Occipital lobe (tissue), 2 donors: ENCODE data around the gene LENEP. TPM values are rescaled to one million over a fixed set of nuclear protein-coding genes. Genes with fewer than 3 reads are reported as not detected.

Experiments used
- DNase-seq: peaks from one replicate; lab custom pipeline; 2025; lab: John Stamatoyannopoulos, UW
- total RNA-seq: library from RNA; depleted of rRNA; stranded (reverse); fragments of >200 nt; gene quantifications from one replicate; pipeline ENCODE4 v1.2.3, GENCODE V29; 2014

Gene LENEP
- total RNA-seq, 1 donor from 2014 or later = 2.7 TPM

DNA sequence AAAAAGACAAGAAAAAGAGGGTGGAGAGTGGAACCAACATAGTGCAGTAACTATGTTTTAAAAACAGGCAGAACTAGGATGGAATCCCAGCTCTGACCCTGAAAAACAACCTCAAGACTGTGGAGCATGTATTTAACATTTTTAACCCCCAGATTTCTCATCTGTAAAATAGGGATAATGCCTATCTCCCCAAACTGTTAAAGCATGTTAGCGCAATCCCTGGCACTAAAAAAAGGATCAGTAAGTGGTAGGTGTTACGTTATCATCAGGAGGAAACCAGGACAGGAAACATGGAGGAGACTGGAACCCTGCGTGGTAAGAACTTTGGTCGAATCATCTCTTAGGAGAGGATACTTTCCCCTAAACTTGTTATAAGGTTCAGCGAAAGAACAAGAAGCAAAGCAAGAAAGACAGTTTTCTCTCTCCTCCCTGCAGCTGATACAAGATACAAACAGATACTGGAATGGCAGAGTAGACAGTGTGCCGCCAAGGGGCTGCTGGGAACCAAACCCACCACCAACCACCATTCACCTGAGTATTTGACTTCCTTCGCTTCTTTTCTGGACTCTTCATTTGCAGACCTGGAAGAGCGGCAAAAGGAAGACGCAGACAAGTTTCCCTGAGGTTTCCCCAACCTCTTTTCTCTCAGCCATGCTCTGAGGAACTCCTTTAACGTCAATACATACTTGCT, 32.8 kb upstream of the LENEP start:
- no peak for DNase-seq

DNA sequence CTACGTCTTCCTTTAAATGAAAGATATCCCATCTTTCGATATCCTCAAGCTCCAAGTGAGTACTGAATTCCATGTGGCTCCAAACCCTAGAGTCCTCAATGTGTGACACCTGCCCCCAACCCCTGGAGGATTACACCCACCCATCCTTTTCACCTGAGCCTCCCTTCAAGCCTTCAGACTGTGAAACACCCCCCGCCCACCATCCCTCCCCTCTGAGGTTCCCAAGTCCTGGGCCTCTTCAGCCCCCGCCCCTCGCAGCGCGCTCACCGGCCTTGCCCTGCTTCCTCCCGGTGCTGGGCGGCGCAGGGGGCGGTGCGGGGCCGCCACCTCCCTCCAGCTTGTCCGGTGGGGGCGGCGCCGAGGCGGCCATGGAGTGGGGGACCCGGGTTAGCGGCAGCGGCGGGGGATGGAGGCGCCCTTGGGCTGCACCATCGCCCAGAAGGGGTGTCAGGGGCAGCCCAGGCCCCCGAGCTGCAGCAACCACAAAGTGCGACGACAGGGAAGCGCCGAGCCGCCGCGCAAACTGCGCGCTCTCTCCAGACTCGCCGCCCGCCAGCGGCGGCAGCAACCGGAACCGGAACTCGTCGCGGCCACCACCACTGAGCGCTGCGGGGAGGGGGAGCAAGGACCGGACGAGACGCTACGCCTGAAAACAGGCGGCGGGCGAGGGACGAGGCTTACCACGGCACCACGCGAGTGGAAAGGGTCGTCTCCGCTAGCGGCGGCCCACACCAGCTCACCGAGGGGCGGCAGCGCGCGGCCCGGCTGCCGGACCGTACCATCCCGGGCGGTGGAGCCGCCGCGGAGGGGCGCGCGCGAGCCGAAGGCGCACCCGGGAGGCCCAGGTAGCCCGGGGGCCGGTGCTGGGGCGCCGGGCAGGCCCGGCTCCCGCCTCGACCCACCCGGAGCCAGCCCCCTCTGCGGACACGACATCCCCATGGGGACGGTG, 31.9 kb upstream of the LENEP start, which contains the start of gene PYGO2:
TSS of gene PYGO2 (minus strand) at position 576 of the 949 bp plus-strand sequence. CDS start at position 370, 206 bp downstream.
- peak; percentile 75 for DNase-seq

DNA sequence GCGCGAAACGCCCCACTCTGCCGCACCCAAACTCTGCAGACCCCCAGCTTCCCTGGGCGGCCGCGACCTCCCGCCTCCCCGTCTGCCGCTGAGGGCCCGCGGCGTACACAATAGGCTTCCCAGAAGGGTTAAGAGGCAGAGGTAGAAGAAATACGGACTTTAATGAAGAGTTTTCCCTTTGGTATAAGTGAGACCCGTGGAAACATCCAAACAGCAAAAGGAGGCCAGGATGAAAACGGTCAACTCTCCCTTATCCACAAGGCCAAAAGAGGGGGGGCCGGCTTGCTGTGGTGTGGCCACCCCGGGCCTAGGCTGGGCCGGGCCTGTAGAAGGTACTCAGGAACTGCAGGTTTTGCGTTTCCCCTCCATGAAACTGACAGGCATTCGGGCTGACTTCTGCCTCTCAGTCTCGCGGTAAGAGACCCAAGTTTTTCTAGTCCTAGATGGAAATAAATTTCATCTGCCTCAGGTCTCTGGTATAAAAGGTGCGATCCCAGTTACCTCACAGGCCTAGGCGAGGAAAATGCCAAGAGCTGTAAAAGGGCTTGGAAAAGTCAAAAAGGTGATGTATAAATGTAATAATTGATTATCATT, 31.1 kb upstream of the LENEP start:
- DNase-seq = no peak

DNA sequence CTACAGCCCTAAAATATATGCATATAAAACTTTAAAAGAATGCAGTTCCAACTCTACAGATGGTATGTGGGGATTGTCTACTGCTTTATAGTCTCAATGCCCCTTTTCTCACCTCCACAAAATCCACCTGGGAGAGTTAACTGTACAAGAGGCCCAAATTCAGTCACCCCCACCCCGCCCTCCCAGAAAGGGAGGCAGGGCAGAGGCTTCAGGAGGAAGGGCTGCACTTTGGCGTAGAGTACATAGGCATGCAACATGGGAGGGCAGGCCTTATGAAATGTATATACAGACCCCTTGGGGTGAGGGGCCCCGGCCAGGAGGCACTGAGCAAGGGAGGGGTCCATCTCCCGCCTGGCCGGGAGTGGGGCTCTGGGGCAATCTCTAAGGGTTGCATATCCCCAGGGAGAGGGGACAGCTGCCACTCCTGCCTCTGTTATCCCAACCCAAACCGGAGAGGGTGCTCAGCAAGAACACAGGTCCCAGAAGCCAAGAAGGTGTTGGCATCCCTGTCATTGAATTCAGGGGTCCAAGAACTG, 30.5 kb upstream of the LENEP start:
- DNase-seq = no peak

DNA sequence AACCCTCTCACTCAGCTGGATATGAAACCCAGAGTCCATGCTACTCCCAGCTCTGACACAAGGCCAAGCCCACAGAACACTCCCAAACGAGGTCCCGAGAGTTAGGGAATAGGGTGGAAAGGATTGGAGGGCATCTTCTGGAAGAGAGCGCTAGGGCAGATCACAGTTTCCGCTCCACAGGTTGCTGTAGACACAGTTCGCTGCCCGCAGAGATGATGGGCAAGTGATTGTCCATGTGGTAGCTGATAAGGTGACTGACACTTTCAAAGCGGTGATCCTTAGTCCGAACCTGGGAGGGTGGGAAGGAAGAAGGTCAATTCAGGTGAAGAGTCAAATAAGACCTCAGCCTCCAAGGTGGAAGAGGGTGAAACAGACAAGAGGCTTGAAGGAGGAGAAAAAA, 29.7 kb upstream of the LENEP start:
- DNase-seq = no peak

DNA sequence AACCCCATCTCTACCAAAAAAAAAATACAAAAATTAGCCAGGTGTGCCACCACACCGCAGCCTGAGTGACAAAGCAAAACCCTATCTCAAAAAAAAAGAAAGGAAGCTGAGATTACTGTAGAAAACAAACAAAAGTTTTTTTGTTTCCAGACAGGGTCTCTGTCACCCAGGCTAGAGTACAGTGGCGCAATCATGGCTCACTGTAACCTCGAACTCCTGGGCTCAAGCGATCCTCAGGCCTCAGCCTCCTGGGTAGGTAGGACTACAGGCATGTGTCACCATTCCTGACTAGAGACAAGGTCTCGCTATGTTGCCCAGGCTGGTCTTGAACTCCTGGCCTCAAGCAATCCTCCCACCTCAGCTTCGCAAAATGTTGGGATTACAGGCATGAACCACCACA, 29.0 kb upstream of the LENEP start:
- no peak for DNase-seq

DNA sequence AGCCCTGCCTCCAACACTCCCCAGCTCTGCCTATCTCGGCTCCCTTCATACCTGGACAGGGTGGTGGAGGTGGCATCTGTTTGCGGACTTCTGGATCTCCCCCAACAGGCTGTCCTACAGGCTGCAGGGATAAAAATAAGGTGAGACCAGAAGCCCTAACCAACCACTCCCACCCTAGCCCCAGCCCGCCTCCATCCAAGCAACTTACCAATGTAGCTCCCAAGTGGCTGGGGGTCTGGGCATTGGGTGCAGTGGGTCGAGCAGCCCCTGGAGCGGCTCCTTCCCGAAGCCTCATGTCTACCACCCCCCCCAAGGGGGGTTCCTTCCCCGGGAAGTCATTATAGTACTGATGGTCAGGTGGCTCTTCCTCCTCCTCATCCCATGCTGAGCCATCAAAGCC, 27.3 kb upstream of the LENEP start:
- DNase-seq = no peak

DNA sequence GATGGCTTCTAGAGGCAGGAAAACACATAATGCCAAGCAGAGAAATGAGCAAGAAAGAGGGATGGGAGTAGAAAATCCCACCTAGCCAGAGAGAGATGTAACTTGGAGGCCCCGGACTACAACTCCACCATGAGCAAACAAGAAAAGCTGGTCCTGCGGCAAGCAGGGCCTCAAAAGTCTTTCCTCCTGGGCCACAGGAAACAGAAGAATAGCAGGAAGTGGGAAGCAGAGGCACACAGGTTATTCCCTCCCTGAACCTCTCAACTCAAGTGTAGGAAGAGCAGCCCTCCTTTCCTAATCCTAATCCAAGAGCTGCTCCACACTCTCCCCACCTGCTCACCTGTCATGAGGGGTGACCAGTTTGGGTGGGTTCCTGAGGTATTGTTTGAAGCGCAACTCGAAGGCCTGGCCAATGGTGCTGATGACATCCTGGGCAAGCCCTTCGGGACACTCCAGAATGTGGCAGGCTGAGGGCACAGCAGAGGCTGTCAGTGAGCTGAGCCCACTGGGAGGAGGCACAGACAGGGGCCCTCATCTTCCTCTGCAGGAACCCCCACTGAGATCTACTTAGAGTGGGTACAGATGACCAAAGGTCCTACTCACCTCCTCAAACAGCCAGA, 25.9 kb upstream of the LENEP start:
- no peak for DNase-seq

DNA sequence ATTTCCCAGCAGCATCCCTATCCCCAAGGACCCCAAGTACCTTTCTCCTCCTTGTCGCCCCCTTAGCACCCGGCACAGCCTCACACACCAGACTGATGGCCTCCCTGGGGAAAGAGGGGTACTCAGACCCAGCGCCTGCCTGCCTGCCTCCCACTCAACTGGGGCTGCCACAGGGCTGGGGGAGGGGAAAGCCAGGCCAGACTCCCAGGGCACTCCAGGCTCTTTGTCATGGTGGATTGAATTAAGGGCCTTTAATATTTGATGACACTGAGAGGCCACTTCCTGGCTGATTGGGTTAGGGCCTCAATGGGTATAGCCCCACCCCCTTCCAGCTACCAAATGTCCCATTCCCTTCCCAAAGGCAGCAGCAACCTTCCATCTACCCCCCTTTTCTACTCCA, 24.7 kb upstream of the LENEP start:
- no peak for DNase-seq

DNA sequence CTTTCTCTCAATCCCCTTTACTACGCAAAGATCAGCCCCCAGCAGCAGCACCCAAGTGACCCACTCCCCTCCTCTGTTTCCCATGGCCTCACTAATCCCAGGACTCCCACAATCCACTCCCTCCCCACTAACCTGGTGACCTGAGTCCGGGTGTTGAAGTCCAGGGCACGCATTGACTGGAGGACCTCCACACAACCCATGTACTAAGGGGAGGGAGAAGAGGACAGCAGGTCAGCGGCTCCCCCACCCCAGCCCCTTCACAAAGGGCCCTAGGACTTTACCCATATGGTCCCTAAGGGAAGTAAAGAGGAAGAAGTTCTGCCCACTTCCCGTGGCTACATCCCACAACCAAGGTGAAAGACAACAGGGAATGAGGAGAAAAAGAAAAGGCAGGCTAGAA, 24.1 kb upstream of the LENEP start:
- no peak for DNase-seq

DNA sequence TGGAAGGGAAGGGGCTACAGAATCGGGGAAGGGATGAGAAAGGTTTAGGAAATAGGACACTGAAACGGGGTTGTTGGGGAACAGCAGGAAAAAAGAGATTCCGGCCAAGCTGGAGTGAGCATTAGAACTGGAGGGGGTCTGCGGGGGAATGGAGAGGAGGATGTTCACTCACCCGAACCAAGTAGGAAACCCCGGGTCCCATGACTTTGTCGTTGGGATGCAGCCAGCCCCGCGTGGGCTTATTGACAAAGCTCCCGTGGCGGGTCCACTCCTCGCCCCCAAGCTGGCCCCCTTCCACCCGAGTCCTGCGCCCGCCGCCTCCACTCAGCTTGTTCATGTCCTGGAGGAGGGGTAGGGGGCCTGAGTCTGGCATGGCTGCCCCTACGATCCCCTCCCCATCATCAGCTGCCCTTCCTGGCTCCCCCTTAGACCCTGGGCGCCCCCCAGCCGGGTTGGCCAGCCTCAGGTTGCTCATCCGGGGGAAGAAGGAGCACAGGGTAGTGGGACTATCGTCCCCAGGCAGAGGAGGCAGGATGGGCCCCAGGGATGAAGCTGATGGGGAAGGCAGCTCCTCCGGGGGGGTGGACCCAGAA, 23.4 kb upstream of the LENEP start:
- DNase-seq = no peak

DNA sequence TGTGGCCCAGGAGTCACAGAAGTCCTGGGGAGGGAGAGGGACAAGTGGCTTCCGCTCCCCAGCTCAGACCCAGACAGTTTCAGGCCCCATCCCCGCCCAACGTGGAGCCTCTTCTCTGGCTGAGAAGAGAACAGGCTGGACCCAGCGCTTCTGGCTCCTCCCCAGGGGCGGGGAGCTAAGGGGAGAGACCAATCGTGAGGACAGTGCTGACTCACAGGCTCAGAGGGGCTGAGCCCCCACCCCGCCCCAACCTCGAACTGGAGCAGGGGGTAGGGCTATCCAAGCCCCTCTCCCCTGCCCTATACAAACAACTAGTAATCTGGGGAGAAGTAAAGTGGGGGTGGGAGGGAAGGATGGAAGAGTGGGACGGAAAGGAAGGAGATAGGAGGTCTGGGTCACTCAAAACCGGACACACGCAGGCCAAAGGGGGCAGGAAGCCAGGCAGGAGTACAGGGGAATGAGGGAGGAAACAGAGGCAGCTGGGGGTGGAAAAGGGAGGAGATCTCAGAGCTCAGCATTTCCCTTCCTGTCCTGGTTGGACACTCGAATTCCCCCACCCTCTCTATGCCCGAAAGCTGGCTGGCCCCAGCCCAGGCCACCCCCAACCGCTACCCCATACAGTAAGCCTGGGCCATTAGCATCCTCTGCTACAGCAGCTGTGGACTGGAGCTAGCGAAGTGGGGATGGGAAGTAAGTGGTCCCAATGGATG, 22.6 kb upstream of the LENEP start, which contains the start of gene SHC1:
TSS of gene SHC1 (minus strand) at position 117 of the 710 bp plus-strand sequence. CDS start 221 bp downstream, outside the sequence.
- DNase-seq = peak; percentile 91

DNA sequence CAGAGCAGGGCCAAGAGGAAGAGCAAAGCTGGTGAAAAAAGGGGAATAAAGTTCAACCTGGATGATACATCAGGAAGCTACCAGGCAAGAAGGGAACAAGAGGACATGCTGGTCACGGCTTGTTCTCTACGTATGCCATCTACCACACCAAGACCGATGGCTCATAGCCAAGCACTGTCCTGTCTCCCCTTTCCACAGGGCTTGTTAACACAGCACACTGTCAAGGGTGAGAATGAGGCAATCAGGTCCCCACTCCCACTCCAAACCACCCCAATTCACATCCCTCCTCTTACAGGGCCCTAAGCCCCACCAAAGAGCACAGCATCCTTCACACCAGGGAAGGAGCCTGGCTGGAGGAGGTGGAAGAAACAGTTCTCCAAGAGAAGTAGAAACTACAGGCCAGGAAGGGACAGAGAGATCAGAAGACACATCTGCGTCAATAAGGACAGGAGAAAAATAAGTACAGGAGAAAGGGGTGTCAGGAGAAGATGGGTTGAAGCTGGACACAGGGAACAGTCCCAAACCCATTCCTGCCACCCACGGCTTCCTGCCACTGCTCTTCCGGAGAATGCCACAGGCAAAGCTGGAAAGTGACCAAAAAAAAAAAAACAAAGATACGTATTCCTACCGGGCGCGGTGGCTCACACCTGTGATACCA, 21.9 kb upstream of the LENEP start:
- DNase-seq = no peak

DNA sequence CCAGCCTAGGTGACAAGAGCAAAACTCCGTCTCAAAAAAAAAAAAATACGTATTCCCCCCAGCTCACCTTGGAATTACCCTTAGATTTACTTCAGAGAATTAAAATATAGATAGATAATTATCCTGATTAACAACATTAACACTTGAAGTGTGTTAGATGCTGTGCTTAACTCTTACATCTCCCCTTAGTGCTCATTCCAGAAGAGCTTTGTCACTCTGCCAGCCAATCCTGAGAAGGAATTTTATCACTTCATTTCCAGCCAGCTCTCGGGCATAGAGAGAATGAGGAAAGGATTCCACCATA, 21.2 kb upstream of the LENEP start:
- DNase-seq = no peak

DNA sequence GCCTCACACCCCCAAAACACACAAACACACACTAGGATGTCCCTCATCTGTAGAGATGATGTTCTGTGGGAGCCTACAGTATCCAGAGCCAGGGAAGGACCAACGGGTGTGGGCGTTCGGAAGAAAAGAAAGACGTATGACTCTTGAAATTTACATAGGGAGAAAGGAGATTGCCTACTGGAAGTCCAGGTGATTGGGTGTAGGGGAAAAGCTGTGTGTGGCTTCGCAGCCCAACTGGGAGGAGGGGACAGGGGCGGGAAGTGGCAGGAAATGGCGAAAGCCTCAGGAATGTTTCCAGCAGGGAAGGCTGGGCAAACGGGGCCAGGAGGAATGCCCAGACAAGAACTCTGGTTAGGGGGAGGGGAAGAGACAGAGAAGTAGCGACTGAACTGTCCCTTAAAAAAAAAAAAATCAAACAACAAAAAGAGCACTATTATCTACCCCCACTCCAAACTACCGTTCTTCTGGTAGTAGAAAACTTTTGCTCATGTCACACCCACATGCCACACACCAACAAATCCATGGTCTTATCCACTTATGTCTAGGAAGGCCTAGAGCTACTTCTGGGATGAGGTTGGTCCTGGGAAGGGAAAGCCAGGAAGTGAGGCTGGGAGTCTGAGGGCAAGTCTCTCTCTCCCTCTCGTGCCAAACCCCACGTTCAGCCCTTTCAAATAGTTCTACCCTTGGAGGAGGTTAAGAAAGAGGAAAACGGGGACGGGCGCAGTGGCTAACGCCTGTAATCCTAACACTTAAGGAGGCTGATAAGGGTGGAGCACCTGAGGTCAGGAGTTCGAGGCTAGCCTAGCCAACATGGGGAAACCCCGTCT, 20.7 kb upstream of the LENEP start:
- no peak for DNase-seq

DNA sequence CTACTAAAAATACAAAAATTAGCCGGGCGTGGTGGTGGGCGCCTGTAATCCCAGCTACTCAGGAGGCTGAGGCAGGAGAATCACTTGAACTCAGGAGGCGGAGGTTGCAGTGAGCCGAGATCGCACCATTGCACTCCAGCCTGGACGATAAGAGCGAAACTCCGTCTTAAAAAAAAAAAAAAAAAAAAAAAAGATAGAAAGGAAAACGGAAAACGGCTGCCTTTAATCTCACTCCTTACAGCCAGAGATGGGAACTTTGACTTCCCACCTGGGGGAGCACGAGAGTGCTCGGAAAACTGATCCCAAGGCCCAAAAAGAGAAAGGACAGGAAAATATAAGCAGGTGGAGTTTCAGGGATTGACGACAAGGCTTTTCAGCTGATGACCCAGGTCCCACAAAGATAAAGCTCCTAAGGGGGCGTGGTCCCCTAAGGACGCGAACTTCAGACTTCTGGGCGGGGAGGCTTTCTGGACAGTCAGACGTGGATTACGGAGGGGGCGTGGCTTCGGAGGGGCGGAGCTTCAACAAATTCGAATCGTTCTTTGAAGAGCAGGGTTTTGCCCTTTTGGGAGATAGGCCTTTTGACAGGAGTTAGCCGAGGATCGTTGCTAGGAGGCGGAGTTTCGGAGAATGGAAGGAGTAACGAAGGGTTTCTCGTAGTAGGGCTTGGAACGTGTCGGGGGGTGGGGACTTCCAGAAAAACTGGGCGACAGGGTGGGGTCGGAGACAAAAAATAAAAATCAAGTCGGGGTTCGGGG, 19.9 kb upstream of the LENEP start:
- peak; percentile 72 for DNase-seq

DNA sequence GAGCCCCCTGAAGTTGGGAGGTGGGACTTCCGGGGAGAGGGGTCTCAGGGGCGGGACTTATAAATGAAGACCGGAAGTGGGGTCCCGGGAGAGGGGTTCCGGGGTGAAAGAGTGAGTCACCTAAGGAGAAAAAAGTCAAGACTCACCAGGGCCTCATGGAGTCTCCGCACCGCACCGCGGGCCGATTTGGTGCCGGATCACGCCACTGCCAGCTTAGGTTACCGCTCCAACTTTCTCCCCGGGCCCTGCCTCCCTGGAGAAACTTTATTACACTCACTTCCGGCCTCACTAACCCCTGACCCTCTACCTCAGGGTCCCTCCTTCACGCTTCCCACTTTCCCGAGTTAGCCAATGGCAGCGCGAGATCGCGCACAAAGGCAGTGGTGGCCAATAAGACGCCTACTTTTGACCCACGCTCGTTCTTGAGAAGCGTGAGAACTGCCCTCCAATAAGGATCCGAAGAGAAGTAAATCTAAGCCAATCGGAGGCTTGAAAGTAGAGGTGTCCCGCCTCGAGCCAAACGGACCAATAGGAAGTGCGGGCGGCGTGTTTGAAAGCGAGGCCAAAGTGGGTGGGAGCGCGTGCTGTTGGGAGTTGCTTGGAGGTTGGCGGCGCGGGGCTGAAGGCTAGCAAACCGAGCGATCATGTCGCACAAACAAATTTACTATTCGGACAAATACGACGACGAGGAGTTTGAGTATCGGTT, 19.1 kb upstream of the LENEP start, which contains the start of gene CKS1B:
TSS of gene CKS1B (plus strand) at position 580 of the 706 bp plus-strand sequence. CDS start at position 645, 65 bp downstream.
- DNase-seq = peak; percentile 98
